Fibroblast of skin of right quadriceps (primary cell): ENCODE measurements around the gene MOB4.
"Not testable (repeated sequence)": the region's sequence is repeated elsewhere in the genome, so short reads cannot be mapped to it uniquely, and the experiment has no call there.

Experiments
- DNase-seq: peaks from one replicate; pipeline ENCODE4 v3.0.0-alpha.2; 2013

Gene MOB4

DNA sequence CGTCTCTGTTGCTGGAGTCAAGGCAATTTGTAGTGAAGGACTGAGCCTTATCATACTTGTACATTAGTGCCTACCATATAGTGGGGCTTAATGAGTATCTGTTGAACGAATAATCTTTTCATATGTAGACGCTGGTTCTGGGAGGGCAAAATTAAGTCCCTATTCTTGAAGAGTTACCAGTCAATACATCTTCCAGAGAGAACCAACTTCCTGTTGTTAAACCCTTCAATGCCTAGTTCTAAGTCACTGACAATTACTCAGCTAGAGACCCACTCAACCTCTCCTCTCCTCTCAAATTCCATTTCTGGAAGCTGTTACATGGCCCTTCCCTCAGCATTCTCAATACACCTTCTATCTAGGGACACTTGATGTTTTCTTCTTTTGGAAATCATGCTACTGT, 1.1 kb upstream of the MOB4 start:
- DNase-seq: peak; percentile 6

GRCh38 chr2:197515315-197515738, 539 bp upstream of the MOB4 start:
- no peak for DNase-seq

DNA sequence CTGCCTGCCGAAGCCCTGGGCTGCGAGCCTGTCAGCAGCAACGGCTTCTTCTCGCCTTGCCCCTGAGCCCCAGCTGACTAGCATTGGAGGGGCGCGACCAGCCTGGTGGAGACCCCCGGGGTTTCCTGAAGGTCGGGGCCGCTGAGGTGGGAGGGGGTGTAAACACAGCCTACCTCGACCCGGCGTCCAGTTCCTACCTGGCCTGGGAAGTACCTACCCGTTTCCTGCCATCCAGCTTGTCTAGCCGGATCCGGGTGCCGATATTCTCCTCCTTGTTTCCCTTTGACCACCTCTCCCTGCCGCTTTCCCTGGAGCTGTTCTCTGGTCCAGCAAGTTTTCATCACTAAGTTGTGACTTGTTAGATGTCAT, 511 bp downstream of the MOB4 start:
- DNase-seq: peak; percentile 10

DNA sequence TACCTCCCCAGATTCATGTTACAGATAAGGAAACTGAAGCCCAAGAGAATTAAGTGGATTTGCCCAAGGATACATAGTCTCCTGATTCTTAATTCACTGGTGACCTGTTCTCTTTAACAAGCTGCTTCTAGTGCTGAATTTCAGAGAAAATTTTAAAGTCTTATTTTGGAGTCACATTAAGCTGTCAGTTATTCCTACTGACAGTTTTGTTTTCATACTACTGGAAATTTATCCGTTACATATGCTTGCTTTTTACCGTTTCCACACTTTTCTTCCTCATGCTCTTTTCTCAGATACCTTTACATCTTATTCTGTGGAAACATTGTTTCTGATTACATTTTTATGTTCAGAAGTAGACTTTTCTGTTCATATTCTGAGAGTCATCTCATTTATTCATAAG, 1.3 kb downstream of the MOB4 start:
- no peak for DNase-seq

DNA sequence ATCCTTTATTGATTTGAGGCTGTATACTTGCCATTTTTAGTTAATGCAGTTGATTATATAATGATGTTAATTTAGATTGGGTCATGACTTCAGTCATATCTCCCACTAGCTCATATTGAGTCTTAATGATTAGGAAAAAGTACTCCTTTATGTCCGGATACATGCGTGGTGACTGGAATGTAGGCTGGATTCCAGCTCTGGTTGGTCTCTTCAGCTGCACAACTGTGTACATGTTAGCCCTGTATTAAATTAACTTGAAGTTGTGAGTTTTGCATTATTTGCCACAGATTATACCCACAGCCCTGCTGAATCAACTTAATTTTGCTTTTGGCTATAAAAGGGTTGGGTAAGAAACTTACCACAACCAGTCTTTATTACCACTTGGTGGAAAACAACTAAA, 22.5 kb downstream of the MOB4 start:
- peak; percentile 16 for DNase-seq

DNA sequence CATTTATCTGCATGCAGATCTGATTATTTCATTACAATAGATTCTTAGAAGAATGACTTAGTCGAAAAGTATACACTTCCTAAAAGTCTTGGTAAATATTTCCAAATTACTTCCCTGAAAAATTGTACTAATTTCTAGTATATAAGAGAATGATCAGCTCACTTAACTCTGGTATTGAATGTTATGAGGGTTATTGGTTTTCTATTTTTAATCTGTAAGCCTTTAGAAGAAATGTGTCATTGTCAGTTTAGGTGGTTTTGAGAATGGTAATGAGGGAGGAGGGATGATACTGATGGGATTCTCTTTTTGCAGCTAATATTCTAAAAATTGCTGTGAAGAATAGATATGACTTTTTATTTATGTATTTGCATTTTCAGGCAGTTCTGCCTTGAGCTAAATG, 23.9 kb downstream of the MOB4 start:
- no peak for DNase-seq

- DNase-seq: no peak
These were observed 27.3 kb downstream of the MOB4 start for GRCh38 chr2:197543206-197543605.

GRCh38 chr2:197547163-197547900, 31.5 kb downstream of the MOB4 start:
- DNase-seq: no peak

DNA sequence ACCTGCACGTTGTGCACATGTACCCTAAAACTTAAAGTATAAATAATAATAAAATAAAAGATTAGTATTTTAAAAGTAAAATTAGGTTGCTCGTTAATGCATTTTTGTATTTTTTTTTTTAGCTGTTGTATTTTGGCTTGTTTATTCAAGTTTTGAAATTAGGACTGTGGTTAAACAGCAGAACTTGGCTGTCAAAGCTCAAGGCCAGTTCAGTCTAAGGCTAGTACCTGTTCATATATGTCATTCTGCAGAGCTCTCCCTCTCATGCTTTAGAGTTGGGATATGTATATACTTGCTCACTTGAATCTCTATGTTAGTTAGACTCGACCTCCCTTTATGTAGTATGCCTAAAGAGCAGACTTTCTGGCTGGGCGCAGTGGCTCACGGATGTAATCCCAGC, 32.7 kb downstream of the MOB4 start:
- no peak for DNase-seq

GRCh38 chr2:197551260-197551659, 35.4 kb downstream of the MOB4 start:
- DNase-seq: not testable (repeated sequence)

DNA sequence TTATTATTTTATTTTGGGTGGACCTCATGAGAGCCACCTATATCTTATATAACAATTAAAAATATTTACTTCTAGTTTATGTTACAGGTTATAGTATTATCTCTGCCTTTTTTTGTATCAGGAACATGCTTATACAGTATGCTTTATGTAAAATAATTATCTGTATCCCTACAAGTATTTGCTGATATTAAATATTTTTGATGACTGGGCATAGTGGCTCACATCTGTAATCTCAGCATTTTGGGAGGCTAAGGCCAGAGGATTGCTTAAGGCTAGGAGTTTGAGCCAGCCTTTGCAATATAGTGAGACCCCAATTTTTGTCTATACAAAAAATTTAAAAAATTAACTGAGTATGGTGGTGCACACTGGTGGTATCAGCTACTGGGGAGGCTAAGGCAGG, 39.6 kb downstream of the MOB4 start:
- DNase-seq: no peak

GRCh38 chr2:197556456-197556855, 40.6 kb downstream of the MOB4 start:
- peak; percentile 45 for DNase-seq

DNA sequence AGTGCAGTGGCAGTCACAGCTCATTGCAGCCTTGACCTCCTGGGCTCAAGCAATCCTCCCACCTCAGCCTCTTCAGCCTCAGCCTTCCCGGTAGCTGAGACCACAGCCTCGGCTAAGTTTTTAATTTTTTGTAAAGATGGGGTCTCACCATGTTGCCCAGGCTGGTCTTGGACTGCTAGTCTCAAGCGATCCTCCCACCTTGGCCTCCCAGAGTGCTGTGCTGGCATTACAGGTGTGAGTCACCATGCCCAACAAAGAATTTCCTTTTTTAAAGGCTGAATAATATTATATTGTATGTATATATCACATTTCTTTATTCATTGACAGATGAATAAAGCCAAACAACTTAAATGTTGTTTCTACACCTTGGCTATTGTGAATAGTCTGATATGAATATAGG, 42.5 kb downstream of the MOB4 start:
- no peak for DNase-seq

DNA sequence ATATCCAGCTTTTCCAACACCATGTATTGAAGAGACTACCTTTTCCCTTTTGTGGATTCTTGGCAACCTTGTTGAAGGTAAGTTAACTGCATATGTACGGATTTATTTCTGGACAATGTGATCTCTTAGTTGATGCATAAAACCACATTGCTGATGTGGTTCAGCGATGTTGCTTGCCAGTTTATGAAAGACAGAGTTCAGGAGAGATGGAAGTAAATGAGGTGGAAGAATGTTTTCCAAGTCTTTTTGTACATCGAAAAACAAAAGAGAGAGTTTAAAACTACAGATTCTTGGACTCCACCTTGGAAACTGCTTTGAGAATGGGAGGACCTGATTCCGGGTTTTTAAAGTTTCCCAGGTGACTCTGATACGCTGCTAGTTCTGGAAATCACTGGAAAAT, 43.8 kb downstream of the MOB4 start:
- DNase-seq: no peak

DNA sequence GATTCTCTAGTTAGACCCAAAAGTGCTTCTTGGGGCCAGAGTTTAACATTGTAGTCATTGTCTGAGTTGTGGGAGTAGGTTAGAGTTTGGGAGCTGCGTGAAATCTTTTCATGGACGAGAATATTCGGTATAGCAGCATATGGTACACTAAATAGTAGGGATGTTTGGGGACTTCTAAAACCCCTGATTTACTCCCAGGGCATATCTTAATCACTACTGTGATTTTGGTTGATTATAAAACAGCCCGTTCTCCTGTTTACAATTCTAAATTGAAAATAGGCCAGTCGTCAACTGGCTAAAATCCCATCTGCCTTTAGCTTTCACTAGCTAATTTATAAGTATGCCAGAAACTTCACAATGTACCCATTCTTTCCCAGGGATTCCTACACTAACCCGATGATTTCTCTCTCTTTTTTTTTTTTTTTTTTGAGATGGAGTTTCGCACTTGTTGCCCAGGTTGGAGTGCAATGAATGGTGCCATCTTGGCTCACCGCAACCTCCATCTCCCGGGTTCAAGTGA, 44.3 kb downstream of the MOB4 start:
- no peak for DNase-seq

- peak; percentile 44 for DNase-seq
These were observed 55.9 kb downstream of the MOB4 start for GRCh38 chr2:197571627-197572271.

DNA sequence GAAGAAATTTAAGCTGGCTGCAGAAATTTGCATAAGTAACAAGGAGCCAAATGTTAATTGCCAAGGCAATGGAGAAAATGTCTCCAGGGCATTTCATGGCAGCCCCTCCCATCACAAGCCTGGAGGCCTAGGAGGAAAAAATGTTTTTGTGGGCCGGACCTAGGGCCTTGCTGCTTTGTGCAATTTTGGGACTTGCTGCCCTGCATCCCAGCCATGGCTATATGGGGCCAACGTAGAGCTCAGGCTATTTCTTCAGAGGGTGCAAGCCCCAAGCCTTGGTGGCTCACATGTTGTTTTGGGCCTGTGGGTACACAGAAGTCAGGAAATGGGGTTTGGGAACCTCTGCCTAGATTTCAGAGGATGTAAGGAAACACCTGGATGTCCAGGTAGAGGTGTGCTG, 57.7 kb downstream of the MOB4 start:
- DNase-seq: no peak

GRCh38 chr2:197575987-197576386, 60.1 kb downstream of the MOB4 start:
- DNase-seq: peak; percentile 11

- peak; percentile 47 for DNase-seq
These were observed 60.8 kb downstream of the MOB4 start for GRCh38 chr2:197576631-197577030.

- DNase-seq: no peak
These were observed 61.6 kb downstream of the MOB4 start for GRCh38 chr2:197577446-197577845.

DNA sequence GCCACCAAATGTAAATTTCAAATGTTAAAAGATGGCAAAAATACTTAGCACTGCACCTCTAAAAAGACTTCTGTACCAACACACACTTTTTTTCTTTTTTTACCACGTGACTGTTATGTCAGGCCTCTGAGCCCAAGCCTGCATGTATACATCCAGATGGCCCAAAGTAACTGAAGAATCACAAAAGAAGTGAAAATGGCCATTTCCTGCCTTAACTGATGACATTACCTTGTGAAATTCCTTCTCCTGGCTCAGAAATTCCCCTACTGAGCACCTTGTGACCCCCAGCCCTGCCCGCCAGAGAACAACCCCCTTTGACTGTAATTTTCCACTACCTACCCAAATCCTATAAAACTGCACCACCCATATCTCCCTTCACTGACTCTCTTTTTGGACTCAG, 62.4 kb downstream of the MOB4 start:
- DNase-seq: not testable (repeated sequence)

DNA sequence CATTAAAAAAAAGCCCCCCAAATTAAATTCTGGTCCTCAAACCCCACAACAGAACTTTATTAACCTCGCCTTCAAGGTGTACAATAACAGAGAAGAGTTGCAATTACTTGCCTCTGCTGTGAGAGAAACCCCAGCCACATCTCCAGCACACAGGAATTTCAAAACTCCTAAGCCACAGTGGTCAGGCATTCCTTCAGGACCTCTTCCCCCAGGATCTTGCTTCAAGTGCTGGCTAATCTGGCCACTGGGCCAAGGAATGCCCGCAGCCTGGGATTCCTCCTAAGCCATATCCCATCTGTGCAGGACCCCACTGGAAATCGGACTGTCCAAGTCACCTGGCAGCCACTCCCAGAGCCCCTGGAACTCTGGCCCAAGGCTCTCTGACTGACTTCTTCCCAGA, 64.3 kb downstream of the MOB4 start:
- not testable (repeated sequence) for DNase-seq

DNA sequence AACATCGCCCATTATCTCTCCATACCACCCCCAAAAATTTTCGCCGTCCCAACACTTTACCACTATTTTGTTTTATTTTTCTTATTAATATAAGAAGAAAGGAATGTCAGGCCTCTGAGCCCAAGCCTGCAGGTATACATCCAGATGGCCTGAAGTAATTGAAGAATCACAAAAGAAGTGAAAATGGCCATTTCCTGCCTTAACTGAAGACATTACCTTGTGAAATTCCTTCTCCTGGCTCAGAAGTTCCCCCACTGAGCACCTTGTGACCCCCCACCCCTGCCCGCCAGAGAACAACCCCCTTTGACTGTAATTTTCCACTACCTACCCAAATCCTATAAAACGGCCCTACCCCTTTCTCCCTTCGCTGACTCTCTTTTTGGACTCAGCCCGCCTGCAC, 71.4 kb downstream of the MOB4 start:
- not testable (repeated sequence) for DNase-seq

GRCh38 chr2:197591339-197592072, 75.6 kb downstream of the MOB4 start:
- DNase-seq: no peak
